H1 (cell line): ENCODE measurements around the gene ANO2. TPM values are rescaled to one million over a fixed set of nuclear protein-coding genes. Genes with fewer than 3 reads are reported as not detected.

ENCODE experiments used
- CTCF ChIA-PET: fragments of 300-600 bp; sonication (Branson Sonifier 250); formaldehyde crosslinking; loops from one replicate; lab custom pipeline; 2021; ENCODE audit not compliant: partially characterized antibody; lab: Charles Lee
- POLR2A ChIA-PET: fragments of 300-600 bp; sonication (Branson Sonifier 250); formaldehyde crosslinking; loops from one replicate; lab custom pipeline; 2021; ENCODE audit warnings: inconsistent platforms; ENCODE audit not compliant: partially characterized antibody; lab: Charles Lee
- DNase-seq, 2 experiments: peaks; one replicate each; pipeline versions ENCODE4 v3.0.0 to v3.0.0-alpha.2; 2010 to 2022; ENCODE audit warnings: low spot score in 2 of 2, low read depth in 1 of 2, mixed read lengths in 1 of 2
- FAIRE-seq: peaks from 2 replicates; lab custom pipeline; 2011; peaks lifted over from hg19 to GRCh38; lab: Jason Lieb, UNC
- H2AFZ ChIP-seq: 2 replicates; pipeline ENCODE4 v1.8.1; 2012; ENCODE audit warnings: low read length, inconsistent platforms
- H2AK5ac ChIP-seq: 2 replicates; pipeline ENCODE4 v1.6.1; 2013; ENCODE audit warnings: low read depth, low read length
- H2BK120ac ChIP-seq: replicated peaks from 2 replicates; pipeline ENCODE3; 2013; ENCODE audit warnings: low read depth, low read length, inconsistent platforms
- H2BK12ac ChIP-seq: 2 replicates; pipeline ENCODE4 v1.6.1; 2013; ENCODE audit warnings: low read depth, low read length
- H2BK15ac ChIP-seq: 2 replicates; pipeline ENCODE4 v1.6.1; 2013; ENCODE audit warnings: low read length
- H2BK20ac ChIP-seq: 2 replicates; pipeline ENCODE4 v1.6.1; 2013; ENCODE audit warnings: low read length
- H2BK5ac ChIP-seq: 2 replicates; pipeline ENCODE4 v1.6.1; 2013; ENCODE audit warnings: low read depth, low read length
- H3K14ac ChIP-seq: 2 replicates; pipeline ENCODE4 v1.6.1; 2013; ENCODE audit warnings: inconsistent platforms; ENCODE audit not compliant: insufficient read length
- H3K18ac ChIP-seq: 2 replicates; pipeline ENCODE4 v1.6.1; 2013; ENCODE audit warnings: low read length; ENCODE audit errors: extremely low read depth
- H3K23ac ChIP-seq: 2 replicates; pipeline ENCODE4 v1.6.1; 2013; ENCODE audit warnings: inconsistent platforms; ENCODE audit not compliant: insufficient read length
- H3K23me2 ChIP-seq: 2 replicates; pipeline ENCODE4 v1.6.1; 2013; ENCODE audit warnings: low read depth, low read length
- H3K27ac ChIP-seq: 2 replicates; pipeline ENCODE4 v1.6.1; 2011; ENCODE audit warnings: low read depth, low read length, inconsistent platforms
- H3K27me3 ChIP-seq, 4 experiments: replicated peaks in 1 of 4; 1 replicate in 1 of 4; 2 replicates in 3 of 4; pipeline versions ENCODE4 v1.6.1 to v1.8.1; 2011 to 2013; ENCODE audit warnings: low read length in 3 of 4, mild to moderate bottlenecking in 3 of 4, inconsistent platforms in 2 of 4, mixed read lengths in 2 of 4, moderate library complexity in 1 of 4; ENCODE audit not compliant: control insufficient read depth in 3 of 4, insufficient read depth in 3 of 4; ENCODE audit errors: extremely low read depth in 1 of 4
- H3K36me3 ChIP-seq, 4 experiments: 2 replicates each; pipeline versions ENCODE4 v1.6.1 to v1.8.1; 2011 to 2013; ENCODE audit warnings: mild to moderate bottlenecking in 4 of 4, low read length in 3 of 4, moderate library complexity in 2 of 4, control low read depth in 1 of 4, inconsistent platforms in 1 of 4; ENCODE audit not compliant: insufficient read depth in 4 of 4, control insufficient read depth in 2 of 4
- H3K4ac ChIP-seq: replicated peaks from 2 replicates; pipeline ENCODE3; 2013; ENCODE audit warnings: low read length, low read depth, mixed read lengths, inconsistent platforms; ENCODE audit not compliant: insufficient read length
- H3K4me1 ChIP-seq, 4 experiments: replicated peaks in 1 of 4; 1 replicate in 1 of 4; 2 replicates in 3 of 4; pipeline versions ENCODE4 v1.6.1 to v1.8.1; 2011 to 2013; ENCODE audit warnings: low read length in 3 of 4, inconsistent platforms in 2 of 4, mixed read lengths in 1 of 4; ENCODE audit not compliant: insufficient read depth in 4 of 4, control insufficient read depth in 3 of 4
- H3K4me2 ChIP-seq, 2 experiments: 2 replicates each; pipeline versions ENCODE4 v1.6.1 to v1.8.1; 2011 to 2013; ENCODE audit warnings: low read depth in 2 of 2, low read length in 2 of 2, control low read depth in 1 of 2, inconsistent platforms in 1 of 2, mild to moderate bottlenecking in 1 of 2; ENCODE audit not compliant: insufficient read depth in 1 of 2
- H3K4me3 ChIP-seq, 4 experiments: fragments of 200-600, 300-600 bp in 1 of 4; sonication (generic), shearing (Covaris generic), sonication (Bioruptor Twin) in 1 of 4; 2 replicates each; pipeline versions ENCODE4 v1.5.1 to v1.8.1; 2011 to 2016; ENCODE audit warnings: low read length in 4 of 4, low read depth in 3 of 4, control low read depth in 2 of 4, inconsistent platforms in 2 of 4, mild to moderate bottlenecking in 2 of 4, mixed read lengths in 1 of 4, moderate library complexity in 1 of 4; ENCODE audit not compliant: insufficient read depth in 2 of 4; ENCODE audit errors: extremely low read depth in 1 of 4
- H3K56ac ChIP-seq: replicated peaks from 2 replicates; pipeline ENCODE3; 2013; ENCODE audit warnings: low read depth, mild to moderate bottlenecking, mixed read lengths, low read length, inconsistent platforms; ENCODE audit not compliant: insufficient read length
- H3K79me1 ChIP-seq: 2 replicates; pipeline ENCODE4 v1.6.1; 2013; ENCODE audit warnings: low read depth, low read length, control low read depth
- H3K79me2 ChIP-seq, 2 experiments: 2 replicates each; pipeline versions ENCODE4 v1.6.1 to v1.8.1; 2012 to 2013; ENCODE audit warnings: low read length in 2 of 2, mild to moderate bottlenecking in 2 of 2, inconsistent platforms in 1 of 2; ENCODE audit not compliant: insufficient read depth in 2 of 2, control insufficient read depth in 1 of 2
- H3K9ac ChIP-seq, 4 experiments: replicated peaks in 1 of 4; 1 replicate in 1 of 4; 2 replicates in 3 of 4; pipeline versions ENCODE4 v1.6.1 to v1.8.1; 2011 to 2013; ENCODE audit warnings: low read depth in 3 of 4, low read length in 3 of 4, control low read depth in 2 of 4, mild to moderate bottlenecking in 2 of 4, moderate library complexity in 2 of 4, inconsistent platforms in 1 of 4; ENCODE audit errors: extremely low read depth in 1 of 4
- H3K9me3 ChIP-seq, 2 experiments: 2 replicates each; pipeline versions ENCODE4 v1.6.1 to v1.8.1; 2012 to 2013; ENCODE audit warnings: mild to moderate bottlenecking in 2 of 2, moderate library complexity in 2 of 2, control low read depth in 1 of 2, inconsistent platforms in 1 of 2, low read depth in 1 of 2, low read length in 1 of 2, mixed read lengths in 1 of 2; ENCODE audit not compliant: insufficient read depth in 2 of 2
- H4K20me1 ChIP-seq, 2 experiments: replicated peaks in 1 of 2; 2 replicates each; pipeline versions ENCODE3 to v1.8.1; 2011 to 2013; ENCODE audit warnings: inconsistent platforms in 2 of 2, low read length in 2 of 2, mild to moderate bottlenecking in 1 of 2; ENCODE audit not compliant: insufficient read depth in 2 of 2, control insufficient read depth in 1 of 2
- H4K5ac ChIP-seq: 2 replicates; pipeline ENCODE4 v1.6.1; 2013; ENCODE audit warnings: low read length, low read depth, mixed read lengths, inconsistent platforms; ENCODE audit not compliant: insufficient read length
- H4K8ac ChIP-seq: 2 replicates; pipeline ENCODE4 v1.8.0; 2013; ENCODE audit warnings: mild to moderate bottlenecking, moderate library complexity, low read length, inconsistent platforms; ENCODE audit not compliant: insufficient read depth; ENCODE audit errors: extremely low read depth
- H4K91ac ChIP-seq: replicated peaks from 2 replicates; pipeline ENCODE3; 2013; ENCODE audit warnings: low read length, mixed read lengths, inconsistent platforms; ENCODE audit not compliant: insufficient read length
- FOSL1 ChIP-seq: IDR thresholded peaks from 2 replicates; pipeline ENCODE4 v1.6.1; 2011; ENCODE audit warnings: mild to moderate bottlenecking, low read depth, low read length, moderate library complexity; ENCODE audit not compliant: insufficient read depth
- GABPA ChIP-seq: IDR thresholded peaks from 2 replicates; pipeline ENCODE4 v1.6.1; 2011; ENCODE audit warnings: mild to moderate bottlenecking, low read length, moderate library complexity, borderline replicate concordance; ENCODE audit not compliant: insufficient read depth
- KDM1A ChIP-seq: fragments of 200-600, 300-600 bp; sonication (generic); IDR thresholded peaks from 2 replicates; pipeline ENCODE4 v1.7.1; 2016; ENCODE audit warnings: mild to moderate bottlenecking, low read length, borderline replicate concordance
- TEAD4 ChIP-seq: IDR thresholded peaks from 2 replicates; pipeline ENCODE4 v1.6.1; 2012; ENCODE audit warnings: low read depth, low read length, inconsistent platforms, mixed read lengths
- WGBS, 2 experiments: shearing (Covaris generic) in 1 of 2; methylation state at CpG; one replicate each; pipeline versions ENCODE4 v1.1.6 to v1.1.7; 2013 to 2015; ENCODE audit warnings: low lambda C conversion rate in 2 of 2, mixed read lengths in 2 of 2, inconsistent platforms in 1 of 2, low coverage in 1 of 2, missing lambda C conversion rate in 1 of 2; ENCODE audit not compliant: insufficient replicate concordance in 2 of 2, insufficient coverage in 1 of 2, insufficient read length in 1 of 2; ENCODE audit errors: extremely low coverage in 1 of 2, missing lambda C conversion rate in 1 of 2; 5-methylcytosine and 5-hydroxymethylcytosine counted together
- polyA plus RNA-seq, 7 experiments: library from polyadenylated mRNA; depleted of rRNA in 3 of 7; stranded (reverse) in 5 of 7; unstranded in 2 of 7; fragments of >200 nt in 5 of 7; fragments of 200-250 nt in 2 of 7; gene quantifications; 1 replicate in 5 of 7; 2 replicates in 1 of 7; 4 replicates in 1 of 7; pipeline versions ENCODE4 v1.2.1 to v1.2.3, GENCODE V29; 2011 to 2013; ENCODE audit warnings: missing spikeins in 2 of 7, mixed read lengths in 2 of 7
- total RNA-seq: library from RNA; stranded (reverse); fragmentation: NEBNext Ultra II Directional; extraction: Animal tissue kit (Norgen Biotek cat#: 25700); gene quantifications from 2 replicates; pipeline ENCODE4 v1.2.1, GENCODE V29; 2021
- TF ChIP-seq, protein P1 (sequence below): IDR thresholded peaks from 2 replicates; pipeline ENCODE4 v1.6.1; 2012; ENCODE audit warnings: inconsistent platforms

Gene ANO2
- total and polyA plus RNA-seq, 2 of the 8 experiments (the other 6 are each of a cell fraction or from before 2014, with no cell fraction given): 1.9 to 5.5 TPM

DNA sequence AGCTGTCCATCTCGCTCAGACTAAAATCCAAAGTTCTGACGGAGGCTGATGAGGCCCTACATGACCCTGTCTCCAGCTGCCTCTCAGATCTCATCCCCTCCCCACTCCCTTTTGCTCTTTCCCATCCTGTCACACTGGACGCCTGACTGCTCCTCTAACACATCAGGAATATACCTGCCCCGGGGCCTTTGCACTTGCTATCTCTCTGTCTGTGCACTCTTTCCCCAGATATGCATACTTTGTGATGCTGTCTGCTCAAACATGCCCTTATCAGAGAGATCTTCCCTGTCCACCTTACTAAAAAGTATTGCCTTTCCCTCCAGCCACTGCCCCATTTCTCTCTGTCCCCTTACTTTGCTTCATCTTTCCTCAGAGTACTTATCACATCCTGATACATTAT lies 238.8 kb downstream of the ANO2 start:
- Histone ChIP-seq H2BK12ac (no peak overlapping the region), H3K27me3 (no peaks in the 10 kb centered on the region), H3K4ac (no peak overlapping the region), H2BK15ac (no peak overlapping the region), H2BK120ac (no peak overlapping the region), H3K23me2 (no peaks in the 10 kb centered on the region), H3K79me1 (no peaks in the 10 kb centered on the region), H4K5ac (no peak overlapping the region), H4K91ac (no peak overlapping the region), H2AFZ (no peak overlapping the region), H2AK5ac (no peak overlapping the region), H2BK5ac (no peak overlapping the region), H3K18ac (no peak overlapping the region), H4K20me1 (no peaks in the 10 kb centered on the region), H3K9me3 (no peaks in the 10 kb centered on the region), H3K79me2 (no peaks in the 10 kb centered on the region), H3K4me3 (no peak overlapping the region), H3K9ac (no peak overlapping the region), H4K8ac (no peak overlapping the region), H3K4me2 (no peak overlapping the region), H3K14ac (no peak overlapping the region), H3K27ac (no peak overlapping the region), H3K36me3 (no peaks in the 10 kb centered on the region), H3K4me1 (no peaks in the 10 kb centered on the region), H3K56ac (no peak overlapping the region), H2BK20ac (no peak overlapping the region), H3K23ac (no peak overlapping the region)
- WGBS, 2 experiments: 92% methylated on average over 4 of the region's 4 CpGs; no CpG with 5 or more reads in 1 of the 2 experiments
- FAIRE-seq (no peak), DNase-seq (no peak)
- CTCF ChIA-PET: no interaction called here
- POLR2A ChIA-PET: interaction anchor here (0.6 kb wide), 1 partner anchor 139 kb away, joined by 3 read pairs; no protein-coding TSS in a partner anchor
- TF ChIP-seq, protein P1, sequence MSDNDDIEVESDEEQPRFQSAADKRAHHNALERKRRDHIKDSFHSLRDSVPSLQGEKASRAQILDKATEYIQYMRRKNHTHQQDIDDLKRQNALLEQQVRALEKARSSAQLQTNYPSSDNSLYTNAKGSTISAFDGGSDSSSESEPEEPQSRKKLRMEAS: no peak
- no peak for TF ChIP-seq TEAD4
- TF ChIP-seq FOSL1: no peak
- TF ChIP-seq KDM1A: no peak
- no peak for TF ChIP-seq GABPA
